ENCODE data around the gene IGFBP7. TPM values are rescaled to one million over a fixed set of nuclear protein-coding genes. Genes with fewer than 3 reads are reported as not detected.

Gene IGFBP7
- total and polyA plus RNA-seq, 4 donors = 60.5 to 216 (median 205) TPM

GRCh38 chr4:57023104-57023503, 87.1 kb downstream of the IGFBP7 start:
- no peak for DNase-seq (ENCODE audit: low spot score)
- Histone ChIP-seq H3K4me1 (ENCODE audit: control insufficient read depth in 4 of 4, insufficient read depth in 4 of 4, low read length in 3 of 4) (no peaks in the 10 kb centered on the region), H3K36me3 (ENCODE audit: control insufficient read depth in 4 of 4, insufficient read depth in 3 of 4, low read depth in 1 of 4, low read length in 3 of 4) (peaks cover 20 to 77% (median 65%) of the 10 kb centered on the region in 4 donors), H3K27ac (ENCODE audit: low read depth in 1 of 2, low read length in 2 of 2) (no peak overlapping the region), H3K4me3 (ENCODE audit: low read depth in 1 of 3, low read length in 3 of 3) (no peak overlapping the region), H3K9me3 (ENCODE audit: control insufficient read depth in 4 of 4, low read length in 3 of 4) (no peaks in the 10 kb centered on the region), H3K27me3 (ENCODE audit: control insufficient read depth in 4 of 4, insufficient read depth in 4 of 4, low read length in 3 of 4) (no peaks in the 10 kb centered on the region), H3K9ac (ENCODE audit: low read depth in 1 of 2, low read length in 2 of 2) (no peak overlapping the region)
- 93% methylated on average over 4 of the region's 4 CpGs for WGBS
- TF ChIP-seq CTCF (IDR thresholded peaks at IDR 0.05; ENCODE audit: low read depth, low read length, missing input control) = no peak
- TF ChIP-seq FOXA2 (IDR thresholded peaks at IDR 0.05) = no peak
- TF ChIP-seq GABPA (IDR thresholded peaks at IDR 0.05 in 1 of 2, conservative IDR thresholded peaks at IDR 0.05 in 1 of 2) = no peak
- no peak for TF ChIP-seq YY1 (IDR thresholded peaks at IDR 0.05)
- no peak for TF ChIP-seq SP1 (IDR thresholded peaks at IDR 0.05)
- no peak for TF ChIP-seq NR2F2 (IDR thresholded peaks at IDR 0.05)
- TF ChIP-seq EGR1 (IDR thresholded peaks at IDR 0.05; ENCODE audit: low read depth in 2 of 2) = no peak
- TF ChIP-seq MAX (IDR thresholded peaks at IDR 0.05) = no peak
- TF ChIP-seq RAD21 (IDR thresholded peaks at IDR 0.05) = no peak
- no peak for TF ChIP-seq ATF3 (IDR thresholded peaks at IDR 0.05)
- no peak for TF ChIP-seq ZBTB33 (IDR thresholded peaks at IDR 0.05)
- TF ChIP-seq HNF4G (IDR thresholded peaks at IDR 0.05) = no peak
- TF ChIP-seq JUND (IDR thresholded peaks at IDR 0.05) = no peak
- no peak for TF ChIP-seq REST (IDR thresholded peaks at IDR 0.05)
- TF ChIP-seq TAF1 (conservative IDR thresholded peaks at IDR 0.05) = no peak
- no peak for TF ChIP-seq FOXA1 (IDR thresholded peaks at IDR 0.05)
- no peak for TF ChIP-seq RXRA (IDR thresholded peaks at IDR 0.05)
- no peak for TF ChIP-seq HNF4A (conservative IDR thresholded peaks at IDR 0.05)

Measured in liver (tissue), 9 donors.